Sigmoid colon (tissue), 4 donors: ENCODE data around the gene FOXN4.

ENCODE experiments used
- CTCF ChIP-seq, 4 experiments: fragments of 450-650 bp in 3 of 4; fragments of 200-600 bp in 1 of 4; IDR thresholded peaks; one replicate each; pipeline ENCODE4 v1.5.1; 2016 to 2019; ENCODE audit warnings: antibody characterized with exemption in 4 of 4, mild to moderate bottlenecking in 3 of 4, moderate library complexity in 2 of 4
- EP300 ChIP-seq, 4 donors: sonication (generic); formaldehyde crosslinking; IDR thresholded peaks; one replicate each; pipeline ENCODE4 v1.6.1; 2017; ENCODE audit warnings: antibody characterized with exemption in 4 of 4
- POLR2A ChIP-seq, 2 donors: fragments of 450-650 bp; IDR thresholded peaks; one replicate each; pipeline ENCODE4 v1.6.1; 2016; ENCODE audit warnings: antibody characterized with exemption in 2 of 2, mild to moderate bottlenecking in 2 of 2, moderate library complexity in 2 of 2

GRCh38 chr12:109358154-109358869 is 49.2 kb upstream of the FOXN4 start:
- TF ChIP-seq CTCF (IDR thresholded peaks at IDR 0.05) (no peak), POLR2A (IDR thresholded peaks at IDR 0.05) (no peak), EP300 (IDR thresholded peaks at IDR 0.05) (no peak)
